GM12873 (cell line): ENCODE data around the gene SLC26A3.

Source experiments
- TF ChIP-seq, protein P1 (sequence below): IDR thresholded peaks from 2 replicates; pipeline ENCODE4 v1.5.1; 2012; ENCODE audit warnings: low read depth, mild to moderate bottlenecking, moderate library complexity, low read length, control low read depth; ENCODE audit not compliant: insufficient read depth; ENCODE audit errors: missing control alignments

Gene SLC26A3

DNA sequence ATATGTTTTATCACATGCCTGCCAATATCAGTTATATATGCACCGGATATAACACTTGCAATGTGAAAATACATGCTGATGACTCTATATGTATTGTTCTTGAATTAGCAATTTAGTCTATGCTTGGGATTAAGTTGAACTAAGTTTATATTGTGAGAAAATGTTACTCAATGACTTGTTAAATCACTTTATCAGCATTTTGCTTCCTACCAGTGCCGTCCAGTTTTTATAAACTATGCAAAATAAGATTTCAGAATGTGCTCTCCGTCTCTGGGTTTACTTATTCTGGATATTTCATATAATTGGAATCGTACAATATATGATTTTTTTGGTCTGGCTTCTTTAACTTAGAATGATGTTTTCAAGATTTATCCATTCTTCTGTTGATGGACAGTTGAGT lies 25.5 kb upstream of the SLC26A3 start:
- TF ChIP-seq, protein P1, sequence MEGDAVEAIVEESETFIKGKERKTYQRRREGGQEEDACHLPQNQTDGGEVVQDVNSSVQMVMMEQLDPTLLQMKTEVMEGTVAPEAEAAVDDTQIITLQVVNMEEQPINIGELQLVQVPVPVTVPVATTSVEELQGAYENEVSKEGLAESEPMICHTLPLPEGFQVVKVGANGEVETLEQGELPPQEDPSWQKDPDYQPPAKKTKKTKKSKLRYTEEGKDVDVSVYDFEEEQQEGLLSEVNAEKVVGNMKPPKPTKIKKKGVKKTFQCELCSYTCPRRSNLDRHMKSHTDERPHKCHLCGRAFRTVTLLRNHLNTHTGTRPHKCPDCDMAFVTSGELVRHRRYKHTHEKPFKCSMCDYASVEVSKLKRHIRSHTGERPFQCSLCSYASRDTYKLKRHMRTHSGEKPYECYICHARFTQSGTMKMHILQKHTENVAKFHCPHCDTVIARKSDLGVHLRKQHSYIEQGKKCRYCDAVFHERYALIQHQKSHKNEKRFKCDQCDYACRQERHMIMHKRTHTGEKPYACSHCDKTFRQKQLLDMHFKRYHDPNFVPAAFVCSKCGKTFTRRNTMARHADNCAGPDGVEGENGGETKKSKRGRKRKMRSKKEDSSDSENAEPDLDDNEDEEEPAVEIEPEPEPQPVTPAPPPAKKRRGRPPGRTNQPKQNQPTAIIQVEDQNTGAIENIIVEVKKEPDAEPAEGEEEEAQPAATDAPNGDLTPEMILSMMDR = no peak

DNA sequence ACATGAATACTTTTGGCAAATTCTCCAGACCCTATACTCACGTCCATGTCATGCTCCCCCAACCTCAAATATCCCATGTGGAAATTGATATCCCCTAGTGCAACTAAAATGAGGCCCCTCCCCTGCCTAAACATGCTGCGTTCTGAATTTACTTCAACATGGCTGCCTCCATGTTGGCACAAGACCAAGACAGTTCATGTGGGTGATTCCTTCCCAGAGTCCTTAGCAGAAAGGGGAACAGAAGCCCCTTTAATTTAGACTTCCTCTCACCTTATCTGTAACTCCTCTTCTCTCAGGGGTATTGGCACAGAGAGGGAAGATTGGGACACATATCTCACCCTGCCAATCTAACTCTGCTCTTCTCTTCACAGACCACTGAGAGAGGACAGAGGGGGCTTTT lies 24.5 kb upstream of the SLC26A3 start:
- TF ChIP-seq, protein P1 = no peak

DNA sequence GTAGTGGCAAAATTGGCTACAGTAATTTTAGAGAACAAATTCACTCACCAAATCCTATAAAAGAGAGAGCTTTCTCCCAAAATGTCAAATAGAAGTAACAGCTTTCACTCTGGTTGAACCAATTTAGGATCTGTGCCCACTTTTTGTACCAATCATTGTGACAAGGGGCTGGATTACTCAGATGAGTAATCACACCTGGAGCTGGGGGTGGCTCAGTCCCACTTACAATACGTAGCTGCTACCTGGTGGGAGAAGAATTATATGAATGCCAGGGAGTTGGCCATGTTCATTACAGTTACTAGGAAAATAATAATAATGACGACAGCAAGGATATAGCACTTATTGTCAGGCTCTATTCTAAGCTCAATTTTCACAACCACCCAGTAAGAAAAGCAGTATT lies 23.4 kb upstream of the SLC26A3 start:
- TF ChIP-seq, protein P1 = no peak

DNA sequence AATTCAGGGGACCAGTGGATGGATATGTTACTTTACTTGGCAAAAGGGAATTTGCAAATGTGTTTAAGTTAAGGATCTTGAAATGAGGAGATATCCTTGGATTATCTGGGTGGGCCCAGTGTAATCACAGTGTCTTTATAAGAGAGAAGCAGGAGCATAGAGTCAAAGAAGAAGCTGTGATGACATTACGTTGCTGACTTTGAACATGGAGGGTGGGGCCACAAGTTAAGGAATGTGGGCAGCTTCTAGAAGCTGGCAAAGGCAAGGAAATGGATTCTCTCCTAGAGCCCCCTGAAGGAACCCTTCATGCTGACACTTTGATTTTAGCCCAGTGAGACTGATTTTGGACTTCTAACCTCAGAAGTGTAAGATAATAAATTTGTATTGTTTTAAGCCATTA lies 21.8 kb upstream of the SLC26A3 start:
- TF ChIP-seq, protein P1 = no peak

DNA sequence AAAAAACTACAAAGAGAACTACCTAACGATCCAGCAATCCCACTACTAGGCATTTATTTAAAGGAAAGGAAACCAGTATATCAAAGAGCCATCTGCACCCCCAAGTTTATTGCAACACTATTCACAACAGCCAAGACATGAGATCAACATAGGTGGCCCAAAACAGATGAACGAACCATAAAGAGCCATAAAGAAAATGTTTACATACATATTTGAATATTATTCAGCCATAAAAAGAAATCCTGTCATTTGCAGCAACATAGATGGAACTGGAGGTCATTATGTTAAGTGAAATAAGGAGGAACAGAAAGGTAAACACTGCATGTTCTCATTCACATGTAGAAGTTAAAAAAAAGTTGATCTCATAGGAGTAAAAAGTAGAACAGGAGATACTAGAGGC lies 15.6 kb upstream of the SLC26A3 start:
- TF ChIP-seq, protein P1 = no peak

DNA sequence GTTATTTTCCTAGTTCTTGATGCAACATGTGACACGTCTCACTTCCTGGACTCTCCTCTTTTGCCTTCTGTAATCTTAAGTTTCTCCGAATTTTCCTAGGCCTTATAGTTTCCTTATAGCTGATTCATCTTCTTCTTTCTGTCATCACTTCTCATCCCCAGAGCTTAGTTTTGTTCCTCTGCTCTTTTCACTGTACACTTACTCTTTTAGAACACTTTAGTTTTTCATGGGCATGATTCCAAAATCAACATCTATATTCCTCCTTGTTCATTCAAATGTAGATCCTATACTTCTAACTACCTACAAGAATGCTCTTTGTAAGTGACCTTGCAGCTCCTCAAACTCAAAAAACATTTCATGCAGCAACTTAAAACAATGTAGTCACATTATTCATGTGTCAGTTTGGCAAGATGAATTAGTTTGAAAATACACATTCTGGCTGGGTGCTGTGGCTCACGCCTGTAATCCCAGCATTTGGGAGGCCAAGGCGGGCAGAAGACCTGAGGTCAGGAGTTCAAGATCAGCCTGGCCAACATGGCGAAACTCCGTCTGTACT lies 13.1 kb upstream of the SLC26A3 start:
- TF ChIP-seq, protein P1 = no peak

DNA sequence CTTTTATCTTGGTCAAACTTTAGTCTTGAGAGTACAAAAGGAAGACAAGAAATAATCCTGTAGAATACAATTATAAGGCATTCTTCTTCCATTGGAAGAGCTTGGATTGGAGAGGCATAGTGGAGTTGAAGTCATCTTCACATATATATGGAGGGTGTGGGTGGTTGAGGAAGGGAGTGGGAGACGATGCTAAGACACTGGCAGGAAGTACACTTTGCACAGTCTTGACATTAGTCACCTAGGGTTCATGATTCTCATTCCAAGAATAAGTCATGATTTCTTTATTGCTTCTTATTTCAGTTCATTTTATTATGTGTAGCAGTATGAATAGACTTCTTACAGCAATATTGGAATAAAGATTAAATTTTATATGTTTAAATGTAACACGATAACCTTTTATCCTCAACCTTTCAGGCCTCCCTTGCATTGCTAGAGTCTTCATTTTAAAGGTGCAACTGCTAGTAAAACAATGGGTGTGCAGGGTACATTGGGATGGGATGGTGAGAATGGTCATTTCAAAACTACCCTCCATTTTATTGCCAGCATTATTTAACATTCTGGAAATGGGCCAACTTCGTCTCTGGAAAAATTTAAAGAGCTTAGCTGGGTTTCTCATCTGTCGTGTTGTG lies 12.3 kb upstream of the SLC26A3 start:
- TF ChIP-seq, protein P1 = no peak
